ENCODE measurements around the gene PRDX3.
A peak's percentile ranks its signal among the peaks of the same experiment; 100 is the strongest.

Gene PRDX3

DNA sequence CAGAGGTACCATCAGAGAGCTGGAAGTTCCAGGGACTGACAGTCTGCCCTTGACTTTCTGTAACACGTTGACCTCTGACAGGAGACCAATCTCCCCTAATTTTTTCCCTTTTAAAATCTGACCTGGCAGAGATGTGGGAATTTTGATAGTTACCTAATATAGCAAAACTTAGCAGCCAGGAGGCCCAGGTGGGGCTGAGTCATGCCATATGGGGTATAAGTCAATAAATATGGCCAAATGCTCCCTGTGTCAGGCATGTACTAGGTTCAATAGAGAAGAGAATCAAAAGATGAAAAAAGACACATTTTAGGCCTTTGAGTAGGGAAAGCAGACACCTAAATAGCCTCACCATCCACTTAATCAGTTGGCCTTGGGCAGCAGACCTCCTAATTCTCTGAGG is 22.6 kb upstream of the PRDX3 start:
- no peak for DNase-seq (ENCODE audit: extremely low spot score)
- ChIA-PET POLR2A (no interaction called here), CTCF (interaction anchor here (1.7 to 15.5 kb wide), 4 partner anchors 7 to 244 kb away, joined by 4 to 211 read pairs (median 85); no protein-coding TSS in a partner anchor)
- TF ChIP-seq, protein P1, sequence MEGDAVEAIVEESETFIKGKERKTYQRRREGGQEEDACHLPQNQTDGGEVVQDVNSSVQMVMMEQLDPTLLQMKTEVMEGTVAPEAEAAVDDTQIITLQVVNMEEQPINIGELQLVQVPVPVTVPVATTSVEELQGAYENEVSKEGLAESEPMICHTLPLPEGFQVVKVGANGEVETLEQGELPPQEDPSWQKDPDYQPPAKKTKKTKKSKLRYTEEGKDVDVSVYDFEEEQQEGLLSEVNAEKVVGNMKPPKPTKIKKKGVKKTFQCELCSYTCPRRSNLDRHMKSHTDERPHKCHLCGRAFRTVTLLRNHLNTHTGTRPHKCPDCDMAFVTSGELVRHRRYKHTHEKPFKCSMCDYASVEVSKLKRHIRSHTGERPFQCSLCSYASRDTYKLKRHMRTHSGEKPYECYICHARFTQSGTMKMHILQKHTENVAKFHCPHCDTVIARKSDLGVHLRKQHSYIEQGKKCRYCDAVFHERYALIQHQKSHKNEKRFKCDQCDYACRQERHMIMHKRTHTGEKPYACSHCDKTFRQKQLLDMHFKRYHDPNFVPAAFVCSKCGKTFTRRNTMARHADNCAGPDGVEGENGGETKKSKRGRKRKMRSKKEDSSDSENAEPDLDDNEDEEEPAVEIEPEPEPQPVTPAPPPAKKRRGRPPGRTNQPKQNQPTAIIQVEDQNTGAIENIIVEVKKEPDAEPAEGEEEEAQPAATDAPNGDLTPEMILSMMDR (IDR thresholded peaks at IDR 0.05; ENCODE audit: control extremely low read depth, extremely low read depth, low read depth, missing control alignments), result no peak

DNA sequence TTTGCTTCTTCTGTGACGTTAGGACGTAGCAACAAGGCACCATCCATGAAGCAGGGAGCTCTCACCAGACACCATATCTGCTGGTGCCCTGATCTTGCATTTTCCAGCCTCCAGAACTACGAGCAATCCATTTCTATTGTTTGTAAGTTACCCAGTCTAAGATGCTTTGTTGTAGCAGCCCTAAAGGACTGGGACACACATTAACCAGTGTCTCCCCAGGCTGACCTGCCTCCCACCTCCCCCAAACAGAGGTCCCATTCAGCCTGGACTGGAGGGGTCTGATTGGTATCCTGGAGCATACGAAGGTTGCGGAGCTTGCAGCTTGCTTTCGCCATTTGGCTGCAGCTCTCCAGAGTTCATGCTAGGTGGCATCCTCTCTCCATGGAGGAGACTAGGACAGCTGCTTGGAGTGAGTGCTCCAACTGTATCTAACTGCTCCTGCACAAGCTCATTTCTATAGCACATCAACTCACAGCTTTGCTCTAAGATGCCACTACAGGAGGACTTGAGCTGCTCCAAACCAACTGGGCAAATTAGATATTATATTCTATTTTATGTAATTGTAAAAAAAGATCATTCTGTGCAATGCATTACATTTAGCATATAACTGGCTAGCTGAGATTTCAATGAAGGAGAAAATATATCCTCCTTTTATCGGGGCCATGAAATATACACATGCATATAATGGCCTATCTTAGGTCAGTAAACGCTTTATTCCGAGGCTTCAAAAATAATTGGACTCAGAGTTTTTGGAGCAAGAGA is 20.8 kb upstream of the PRDX3 start:
- ChIA-PET POLR2A (no interaction called here), CTCF (interaction anchor here (0.7 to 15.5 kb wide), 57 partner anchors 5 to 631 kb away, joined by 3 to 211 read pairs (median 5); partner anchors contain the start of genes DENND10, GRK5, RGS10 and TIAL1)
- TF ChIP-seq, protein P1 (IDR thresholded peaks at IDR 0.05; ENCODE audit: control extremely low read depth, extremely low read depth, low read depth, missing control alignments), result peak; percentile 73
- peak; percentile 54 for DNase-seq (ENCODE audit: extremely low spot score)

DNA sequence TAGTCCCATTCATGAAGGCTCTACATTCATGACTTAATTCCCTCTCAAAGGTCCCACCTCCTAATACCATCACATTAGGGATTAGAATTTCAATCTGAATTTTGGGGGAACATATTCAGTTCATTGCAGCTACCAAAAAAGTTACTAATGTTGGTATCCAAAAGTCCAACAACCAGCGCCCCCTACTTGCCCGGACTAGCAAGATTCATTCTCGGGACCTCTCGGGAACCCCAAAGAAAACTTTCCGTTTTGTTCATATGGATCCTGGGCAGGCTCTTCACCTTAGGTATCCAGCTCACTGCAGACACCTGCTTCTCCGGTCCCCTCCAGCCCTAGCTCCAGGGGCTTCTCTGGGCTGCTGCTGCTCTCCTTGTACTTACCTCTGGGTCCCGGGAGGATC is 19.8 kb upstream of the PRDX3 start:
- TF ChIP-seq, protein P1 (IDR thresholded peaks at IDR 0.05; ENCODE audit: control extremely low read depth, extremely low read depth, low read depth, missing control alignments), result peak; percentile 49
- peak; percentile 57 for DNase-seq (ENCODE audit: extremely low spot score)
- CTCF ChIA-PET, result interaction anchor here (0.7 to 15.5 kb wide), 51 partner anchors 5 to 630 kb away, joined by 3 to 211 read pairs (median 5); partner anchors contain the start of genes DENND10, GRK5, RGS10 and TIAL1
- POLR2A ChIA-PET, result no interaction called here

DNA sequence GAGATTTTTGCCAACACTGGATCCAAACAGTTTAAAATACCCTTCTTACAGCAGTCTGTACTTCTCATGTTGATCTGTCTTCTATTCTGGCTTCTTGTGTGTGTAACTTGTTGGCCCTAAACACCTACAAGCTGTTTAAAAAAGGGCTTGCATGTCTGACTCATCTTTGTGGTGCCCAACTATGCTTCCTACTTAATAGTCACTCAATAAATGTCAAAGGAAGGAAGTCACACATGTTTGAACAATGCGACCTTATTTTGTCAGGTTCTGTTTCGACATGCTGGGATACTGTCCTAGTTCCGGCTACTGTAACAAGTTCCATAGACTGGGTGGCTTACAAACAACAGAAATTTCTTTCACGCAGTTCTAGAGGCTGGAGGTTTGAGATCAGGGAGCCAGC is 19.3 kb upstream of the PRDX3 start:
- CTCF ChIA-PET, result interaction anchor here (0.7 to 15.5 kb wide), 33 partner anchors 4 to 630 kb away, joined by 3 to 211 read pairs (median 7); partner anchors contain the start of genes GRK5, RGS10 and TIAL1
- DNase-seq (ENCODE audit: extremely low spot score), result no peak
- TF ChIP-seq, protein P1 (IDR thresholded peaks at IDR 0.05; ENCODE audit: control extremely low read depth, extremely low read depth, low read depth, missing control alignments), result no peak
- POLR2A ChIA-PET, result no interaction called here

DNA sequence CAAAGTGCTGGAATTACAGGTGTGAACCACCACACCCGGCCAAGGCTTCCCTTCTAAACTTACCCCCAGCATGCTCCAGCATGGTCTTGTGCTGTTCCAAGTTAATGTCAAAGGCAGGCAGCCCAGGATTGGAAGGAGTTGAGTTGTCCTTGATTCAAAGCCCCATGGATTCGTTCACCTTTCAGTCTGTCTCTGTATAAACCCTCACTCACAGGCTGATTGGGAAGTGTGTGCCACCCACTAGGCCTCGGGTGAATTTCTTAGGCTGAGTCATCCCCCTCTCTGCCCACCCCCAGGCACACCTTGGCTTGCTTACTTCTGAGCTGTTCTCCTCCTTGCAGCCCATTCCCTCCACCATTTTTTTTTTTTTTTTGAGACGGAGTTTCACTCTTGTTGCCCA is 13.3 kb upstream of the PRDX3 start:
- ChIA-PET CTCF (interaction anchor here (14.0 kb wide), 1 partner anchor 13 kb away, joined by 211 read pairs; the partner anchor contains the start of gene GRK5), POLR2A (no interaction called here)
- TF ChIP-seq, protein P1 (IDR thresholded peaks at IDR 0.05; ENCODE audit: control extremely low read depth, extremely low read depth, low read depth, missing control alignments), result no peak
- no peak for DNase-seq (ENCODE audit: extremely low spot score)

DNA sequence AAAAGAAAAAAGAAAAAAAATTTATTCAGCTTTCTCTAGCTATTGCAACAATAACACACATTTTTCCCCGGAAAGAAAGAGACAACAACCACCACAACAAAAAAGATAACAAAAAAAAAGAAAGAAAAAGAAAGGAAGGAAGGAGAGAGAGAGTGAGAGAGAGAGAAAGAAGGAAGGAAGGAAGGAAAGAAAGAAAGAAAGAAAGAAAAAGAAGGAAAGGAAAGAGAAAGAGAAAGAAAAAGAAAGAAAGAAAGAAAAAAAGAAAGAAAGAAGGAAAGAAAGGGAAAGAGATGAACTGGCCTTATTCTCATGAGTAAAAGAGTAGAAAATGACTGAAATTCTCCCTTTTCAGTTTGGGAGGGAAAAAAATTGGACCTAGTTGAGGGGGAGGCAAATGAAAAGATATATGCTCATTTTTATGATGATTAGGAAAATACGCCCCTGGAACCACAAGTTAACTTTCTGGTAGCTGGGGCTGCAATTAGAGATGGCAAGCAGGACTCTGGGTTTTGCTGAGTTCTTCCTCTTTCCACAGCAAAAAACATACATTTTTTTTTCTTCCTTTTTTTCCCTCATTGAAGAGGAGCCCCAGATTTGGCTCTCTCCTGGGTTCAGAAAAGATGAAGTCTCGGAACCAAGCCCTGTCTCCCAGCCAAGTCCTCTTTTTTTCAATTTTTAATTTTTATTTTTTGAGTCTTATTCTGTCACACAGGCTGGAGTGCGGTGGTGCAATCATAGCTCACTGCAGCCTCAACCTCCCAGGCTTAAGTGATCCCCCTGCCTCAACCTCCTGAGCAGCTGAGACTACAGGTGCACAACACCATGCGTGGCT is 12.6 kb upstream of the PRDX3 start:
- POLR2A ChIA-PET, result no interaction called here
- CTCF ChIA-PET, result interaction anchor here (2.4 to 14.0 kb wide), 3 partner anchors 11 to 254 kb away, joined by 9 to 211 read pairs (median 9); partner anchors contain the start of genes GRK5 and PRDX3
- TF ChIP-seq, protein P1 (IDR thresholded peaks at IDR 0.05; ENCODE audit: control extremely low read depth, extremely low read depth, low read depth, missing control alignments), result no peak
- no peak for DNase-seq (ENCODE audit: extremely low spot score)

Data from GM10248 (cell line).